ENCODE results near the gene ATP8B4.

ATP8B4 gene

DNA sequence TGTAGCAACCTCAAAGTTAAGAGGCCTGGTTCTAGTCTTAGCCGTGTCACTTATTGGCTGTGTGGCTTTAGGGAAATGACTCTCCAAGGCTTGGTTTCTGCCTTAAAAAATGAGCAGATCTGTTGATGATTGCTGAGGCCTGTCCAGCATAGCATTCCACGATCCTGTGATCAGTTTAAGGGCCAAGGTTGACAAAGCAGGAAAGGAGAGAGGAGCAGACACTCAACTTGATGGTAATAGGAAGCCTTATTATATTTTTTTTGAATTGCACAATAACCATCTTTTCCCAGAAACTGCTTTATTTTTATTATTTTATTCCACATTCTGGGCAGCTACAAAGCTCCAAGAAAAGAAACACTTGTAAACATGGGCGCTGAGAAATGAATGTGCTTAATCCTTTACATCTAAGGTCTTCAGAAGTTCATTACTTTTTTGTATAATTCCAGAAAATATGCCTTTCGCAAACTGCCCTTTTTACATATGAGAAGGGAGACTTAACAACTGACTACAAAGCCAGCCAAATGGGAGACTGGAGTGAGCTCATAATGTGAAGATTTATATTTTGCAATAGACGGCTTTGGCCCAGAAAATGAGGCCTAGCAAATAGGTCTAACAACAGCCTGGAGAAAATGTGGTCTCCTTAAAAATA is 241.0 kb downstream of the ATP8B4 start:
- TF ChIP-seq, protein P1, sequence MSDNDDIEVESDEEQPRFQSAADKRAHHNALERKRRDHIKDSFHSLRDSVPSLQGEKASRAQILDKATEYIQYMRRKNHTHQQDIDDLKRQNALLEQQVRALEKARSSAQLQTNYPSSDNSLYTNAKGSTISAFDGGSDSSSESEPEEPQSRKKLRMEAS (IDR thresholded peaks at IDR 0.05; ENCODE audit: low read depth, low read length): no peak
- TF ChIP-seq, protein P2, sequence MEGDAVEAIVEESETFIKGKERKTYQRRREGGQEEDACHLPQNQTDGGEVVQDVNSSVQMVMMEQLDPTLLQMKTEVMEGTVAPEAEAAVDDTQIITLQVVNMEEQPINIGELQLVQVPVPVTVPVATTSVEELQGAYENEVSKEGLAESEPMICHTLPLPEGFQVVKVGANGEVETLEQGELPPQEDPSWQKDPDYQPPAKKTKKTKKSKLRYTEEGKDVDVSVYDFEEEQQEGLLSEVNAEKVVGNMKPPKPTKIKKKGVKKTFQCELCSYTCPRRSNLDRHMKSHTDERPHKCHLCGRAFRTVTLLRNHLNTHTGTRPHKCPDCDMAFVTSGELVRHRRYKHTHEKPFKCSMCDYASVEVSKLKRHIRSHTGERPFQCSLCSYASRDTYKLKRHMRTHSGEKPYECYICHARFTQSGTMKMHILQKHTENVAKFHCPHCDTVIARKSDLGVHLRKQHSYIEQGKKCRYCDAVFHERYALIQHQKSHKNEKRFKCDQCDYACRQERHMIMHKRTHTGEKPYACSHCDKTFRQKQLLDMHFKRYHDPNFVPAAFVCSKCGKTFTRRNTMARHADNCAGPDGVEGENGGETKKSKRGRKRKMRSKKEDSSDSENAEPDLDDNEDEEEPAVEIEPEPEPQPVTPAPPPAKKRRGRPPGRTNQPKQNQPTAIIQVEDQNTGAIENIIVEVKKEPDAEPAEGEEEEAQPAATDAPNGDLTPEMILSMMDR (IDR thresholded peaks at IDR 0.05; ENCODE audit: low read depth, low read length): no peak
- TF ChIP-seq POLR2A (IDR thresholded peaks at IDR 0.05; ENCODE audit: extremely low read depth, insufficient read length) (no peak), MYC (IDR thresholded peaks at IDR 0.05; ENCODE audit: low read depth, low read length) (no peak)
- no peak for DNase-seq (ENCODE audit: low read depth)
- H3K4me3 ChIP-seq (ENCODE audit: low read depth, low read length): no peak overlapping the region

DNA sequence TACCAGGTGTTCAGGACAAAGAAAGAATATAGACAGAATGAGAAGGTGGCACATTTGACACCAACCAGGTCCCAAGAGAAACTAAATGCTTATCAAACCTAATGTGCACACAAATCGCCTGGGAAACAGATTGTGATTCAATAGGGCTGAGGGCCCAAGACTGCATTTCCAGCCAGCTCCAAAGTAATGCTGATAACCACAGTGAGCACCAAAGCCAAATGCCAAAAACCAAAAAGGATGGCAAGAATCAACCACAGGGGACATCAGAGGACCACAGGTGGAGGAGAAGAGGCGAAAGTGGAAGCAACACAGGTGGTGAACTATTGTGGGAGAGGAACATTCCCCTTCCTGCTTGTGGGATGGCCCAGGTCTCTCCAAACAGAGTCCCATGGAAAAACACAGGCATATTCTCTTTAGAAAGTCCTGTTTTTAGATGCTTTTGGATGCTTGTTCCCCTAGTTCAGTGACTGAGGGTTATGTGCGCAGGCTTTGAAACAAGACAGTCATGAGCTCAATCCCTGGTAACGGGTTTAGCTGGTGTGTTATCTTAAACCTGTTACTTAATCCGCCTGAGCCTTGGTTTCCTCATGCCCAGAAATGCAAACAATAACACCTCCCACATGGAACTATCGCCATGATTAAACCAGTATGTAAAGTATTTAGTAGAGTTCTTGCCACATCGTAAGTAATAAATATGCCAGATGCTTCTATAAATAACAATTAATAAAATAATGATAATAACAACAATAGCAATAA is 241.7 kb downstream of the ATP8B4 start:
- no peak for DNase-seq (ENCODE audit: low read depth)
- H3K4me3 ChIP-seq (ENCODE audit: low read depth, low read length): no peak overlapping the region
- TF ChIP-seq, protein P1 (IDR thresholded peaks at IDR 0.05; ENCODE audit: low read depth, low read length): no peak
- TF ChIP-seq, protein P2 (IDR thresholded peaks at IDR 0.05; ENCODE audit: low read depth, low read length): no peak
- TF ChIP-seq POLR2A (IDR thresholded peaks at IDR 0.05; ENCODE audit: extremely low read depth, insufficient read length): no peak
- TF ChIP-seq MYC (IDR thresholded peaks at IDR 0.05; ENCODE audit: low read depth, low read length): no peak

DNA sequence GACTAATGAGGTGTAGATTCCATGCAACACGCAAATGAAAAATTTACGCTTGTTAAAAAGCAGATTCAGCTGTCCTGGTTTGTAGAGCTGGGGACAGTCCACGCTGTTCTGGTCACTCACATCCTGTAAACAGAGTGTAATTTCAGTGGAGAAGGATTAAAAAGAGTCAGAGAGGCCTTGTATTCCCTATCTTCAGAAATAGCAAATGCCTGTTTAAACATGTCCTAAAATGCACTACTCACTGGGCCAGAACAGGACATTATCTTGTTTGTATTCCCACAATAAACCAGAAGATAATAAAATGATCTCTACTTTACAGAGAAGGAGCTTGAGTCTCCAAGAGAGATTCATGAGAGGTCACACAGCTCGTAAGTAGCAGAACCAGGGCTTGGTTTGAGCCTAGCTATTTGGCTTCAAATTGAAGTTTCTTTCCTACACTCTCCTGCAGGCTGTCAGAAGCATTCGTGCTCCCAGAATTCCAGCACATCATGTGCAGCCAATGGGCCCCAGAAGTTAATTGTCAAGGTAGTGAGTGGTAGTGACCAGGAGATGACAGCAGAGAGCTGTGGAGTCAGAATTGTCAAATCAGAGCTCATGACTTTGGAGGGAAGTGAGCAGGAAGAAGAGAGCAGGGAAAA is 242.5 kb downstream of the ATP8B4 start:
- no peak overlapping the region for H3K4me3 ChIP-seq (ENCODE audit: low read depth, low read length)
- DNase-seq (ENCODE audit: low read depth): no peak
- TF ChIP-seq, protein P2 (IDR thresholded peaks at IDR 0.05; ENCODE audit: low read depth, low read length): peak; percentile 31
- TF ChIP-seq, protein P1 (IDR thresholded peaks at IDR 0.05; ENCODE audit: low read depth, low read length): no peak

DNA sequence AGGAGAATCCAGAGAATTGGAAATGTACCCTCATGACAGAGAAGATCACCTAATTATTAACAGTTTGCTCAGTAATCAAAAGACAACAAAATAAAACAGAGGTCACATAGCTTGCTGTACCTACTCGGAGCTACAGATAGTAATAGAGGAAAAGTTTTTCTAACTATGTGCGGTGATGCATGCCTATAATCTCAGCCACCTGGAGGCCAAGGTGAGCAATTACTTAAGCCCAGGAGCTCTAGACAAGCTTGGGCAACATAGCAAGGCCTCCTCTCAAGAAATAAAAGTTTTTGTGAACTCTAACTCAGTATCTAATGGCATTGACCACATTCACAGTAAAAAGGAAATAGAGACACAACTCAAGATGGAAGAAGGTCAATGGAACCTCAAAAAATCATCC is 243.6 kb downstream of the ATP8B4 start:
- H3K4me3 ChIP-seq (ENCODE audit: low read depth, low read length): no peak overlapping the region
- TF ChIP-seq, protein P2 (IDR thresholded peaks at IDR 0.05; ENCODE audit: low read depth, low read length): no peak
- TF ChIP-seq MYC (IDR thresholded peaks at IDR 0.05; ENCODE audit: low read depth, low read length) (no peak), POLR2A (IDR thresholded peaks at IDR 0.05; ENCODE audit: extremely low read depth, insufficient read length) (no peak)
- TF ChIP-seq, protein P1 (IDR thresholded peaks at IDR 0.05; ENCODE audit: low read depth, low read length): no peak
- DNase-seq (ENCODE audit: low read depth): no peak

DNA sequence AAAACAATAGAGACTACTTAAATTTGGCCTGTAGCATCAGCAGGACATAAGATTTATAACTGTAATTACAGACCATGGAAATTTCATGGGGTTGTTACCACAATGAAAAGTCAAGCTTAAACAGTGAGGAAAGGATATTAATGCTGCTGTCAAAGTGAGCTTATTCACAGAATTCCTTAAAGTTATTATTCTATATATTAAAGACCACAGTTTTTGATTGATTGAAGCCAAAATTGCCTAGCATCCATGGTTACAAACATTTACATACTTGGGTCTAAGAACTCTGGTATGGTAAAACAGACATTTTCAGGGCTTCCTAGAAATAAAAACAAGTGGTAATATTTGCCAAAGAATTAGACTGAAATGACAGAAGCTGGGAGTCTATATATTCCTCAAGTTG is 248.6 kb downstream of the ATP8B4 start:
- TF ChIP-seq, protein P2 (IDR thresholded peaks at IDR 0.05; ENCODE audit: low read depth, low read length): no peak
- H3K4me3 ChIP-seq (ENCODE audit: low read depth, low read length): no peak overlapping the region
- DNase-seq (ENCODE audit: low read depth): no peak

Measured in NB4 (cell line).